Mesenchymal stem cell (in vitro differentiated cells and primary cell): ENCODE measurements around the gene SPOCK2.

Experiments
- DNase-seq: peaks from one replicate; pipeline ENCODE4 v3.0.0-alpha.2; 2013
- H2AFZ ChIP-seq: one replicate; pipeline ENCODE4 v1.6.1; 2013; ENCODE audit warnings: low read depth, mild to moderate bottlenecking, control low read depth, inconsistent platforms, low read length, moderate library complexity
- H2AK5ac ChIP-seq: 2 replicates; pipeline ENCODE4 v1.6.1; 2013; ENCODE audit warnings: low read length, moderate library complexity, mild to moderate bottlenecking, inconsistent platforms; ENCODE audit not compliant: severe bottlenecking
- H2BK120ac ChIP-seq: one replicate; pipeline ENCODE4 v1.6.1; 2013; ENCODE audit warnings: low read depth, mild to moderate bottlenecking, inconsistent platforms, low read length, moderate library complexity
- H2BK12ac ChIP-seq, 2 experiments: one replicate each; pipeline ENCODE4 v1.6.1; 2013; ENCODE audit warnings: inconsistent platforms in 2 of 2, low read length in 2 of 2, mild to moderate bottlenecking in 2 of 2, moderate library complexity in 2 of 2, control low read depth in 1 of 2
- H2BK15ac ChIP-seq: one replicate; pipeline ENCODE4 v1.6.1; 2013; ENCODE audit warnings: mild to moderate bottlenecking, low read depth, inconsistent platforms; ENCODE audit not compliant: poor library complexity, severe bottlenecking
- H2BK5ac ChIP-seq: 2 replicates; pipeline ENCODE4 v1.6.1; 2013; ENCODE audit warnings: low read depth, mild to moderate bottlenecking, low read length, control low read depth, inconsistent platforms; ENCODE audit not compliant: poor library complexity, severe bottlenecking
- H3K14ac ChIP-seq, 2 experiments: one replicate each; pipeline ENCODE4 v1.6.1; 2013; ENCODE audit warnings: inconsistent platforms in 2 of 2, low read length in 2 of 2, control low read depth in 1 of 2, mild to moderate bottlenecking in 1 of 2, moderate library complexity in 1 of 2
- H3K18ac ChIP-seq, 2 experiments: one replicate each; pipeline ENCODE4 v1.6.1; 2013; ENCODE audit warnings: inconsistent platforms in 2 of 2, low read length in 2 of 2, control low read depth in 1 of 2, low read depth in 1 of 2, mild to moderate bottlenecking in 1 of 2
- H3K23ac ChIP-seq, 2 experiments: one replicate each; pipeline ENCODE4 v1.6.1; 2013; ENCODE audit warnings: inconsistent platforms in 2 of 2, low read length in 2 of 2, mild to moderate bottlenecking in 2 of 2, moderate library complexity in 2 of 2, control low read depth in 1 of 2
- H3K27ac ChIP-seq: 2 replicates; pipeline ENCODE4 v1.5.1; 2013; ENCODE audit warnings: mild to moderate bottlenecking, moderate library complexity, low read length, control low read depth, inconsistent platforms; ENCODE audit not compliant: poor library complexity, severe bottlenecking
- H3K27me3 ChIP-seq, 2 experiments: 2 replicates each; pipeline versions ENCODE4 v1.6.1 to v1.7.0; 2013; ENCODE audit warnings: low read length in 2 of 2, mild to moderate bottlenecking in 2 of 2, moderate library complexity in 2 of 2, control low read depth in 1 of 2, inconsistent platforms in 1 of 2; ENCODE audit not compliant: control insufficient read depth in 1 of 2, insufficient read depth in 1 of 2
- H3K36me3 ChIP-seq, 2 experiments: 2 replicates each; pipeline versions ENCODE4 v1.6.1 to v1.7.0; 2013; ENCODE audit warnings: low read length in 2 of 2, control low read depth in 1 of 2, inconsistent platforms in 1 of 2, low read depth in 1 of 2, mild to moderate bottlenecking in 1 of 2; ENCODE audit not compliant: insufficient read depth in 2 of 2, control insufficient read depth in 1 of 2
- H3K4ac ChIP-seq, 2 experiments: one replicate each; pipeline ENCODE4 v1.6.1; 2013; ENCODE audit warnings: inconsistent platforms in 2 of 2, low read length in 2 of 2, mild to moderate bottlenecking in 2 of 2, moderate library complexity in 2 of 2, control low read depth in 1 of 2, low read depth in 1 of 2
- H3K4me1 ChIP-seq: 2 replicates; pipeline ENCODE4 v1.6.1; 2013; ENCODE audit warnings: low read depth, low read length, control low read depth; ENCODE audit not compliant: control insufficient read depth, insufficient read depth
- H3K4me2 ChIP-seq: 2 replicates; pipeline ENCODE4 v1.6.1; 2013; ENCODE audit warnings: low read length, mild to moderate bottlenecking, inconsistent platforms; ENCODE audit not compliant: poor library complexity, severe bottlenecking
- H3K4me3 ChIP-seq, 2 experiments: 2 replicates each; pipeline versions ENCODE4 v1.5.1 to v1.7.0; 2013; ENCODE audit warnings: low read length in 2 of 2, mild to moderate bottlenecking in 2 of 2, control low read depth in 1 of 2, low read depth in 1 of 2; ENCODE audit not compliant: insufficient read depth in 1 of 2
- H3K79me1 ChIP-seq: replicated peaks from 2 replicates; pipeline ENCODE4 v1.6.1; 2013; ENCODE audit warnings: mild to moderate bottlenecking, control low read depth, low read length, inconsistent platforms; ENCODE audit not compliant: poor library complexity, severe bottlenecking
- H3K9ac ChIP-seq: 2 replicates; pipeline ENCODE4 v1.7.0; 2013; ENCODE audit warnings: mild to moderate bottlenecking, low read length, moderate library complexity
- H3K9me3 ChIP-seq: 2 replicates; pipeline ENCODE4 v1.7.0; 2013; ENCODE audit warnings: mild to moderate bottlenecking, low read length; ENCODE audit not compliant: control insufficient read depth
- H4K8ac ChIP-seq: one replicate; pipeline ENCODE4 v1.6.1; 2013; ENCODE audit warnings: inconsistent platforms, mild to moderate bottlenecking, low read length, moderate library complexity
- H4K91ac ChIP-seq: one replicate; pipeline ENCODE4 v1.6.1; 2013; ENCODE audit warnings: mild to moderate bottlenecking, low read length, inconsistent platforms
- WGBS: methylation state at CpG from one replicate; pipeline ENCODE4 v1.1.7; 2013; ENCODE audit warnings: mixed read lengths; 5-methylcytosine and 5-hydroxymethylcytosine counted together

The SPOCK2 gene

GRCh38 chr10:72123616-72124015 is 35.3 kb upstream of the SPOCK2 start:
- Histone ChIP-seq H4K91ac (no peak overlapping the region), H3K4me1 (no peaks in the 10 kb centered on the region), H2AFZ (no peak overlapping the region), H2BK15ac (no peak overlapping the region), H3K27me3 (no peaks in the 10 kb centered on the region), H3K14ac (no peak overlapping the region), H2AK5ac (no peak overlapping the region), H3K9me3 (no peaks in the 10 kb centered on the region), H3K9ac (no peak overlapping the region), H2BK120ac (no peak overlapping the region), H2BK12ac (no peak overlapping the region), H3K4ac (no peak overlapping the region), H3K36me3 (peaks cover 0 to 10% of the 10 kb centered on the region in 2 experiments), H3K4me3 (no peak overlapping the region), H3K27ac (no peak overlapping the region), H3K23ac (no peak overlapping the region), H3K18ac (no peak overlapping the region), H4K8ac (no peak overlapping the region), H3K4me2 (no peak overlapping the region), H3K79me1 (peaks cover 4% of the 10 kb centered on the region), H2BK5ac (no peak overlapping the region)
- no peak for DNase-seq
- WGBS = 84% methylated on average over 3 of the region's 4 CpGs

GRCh38 chr10:72122221-72122620 is 33.9 kb upstream of the SPOCK2 start:
- no peak for DNase-seq
- Histone ChIP-seq H3K79me1 (peaks cover 4% of the 10 kb centered on the region), H3K23ac (no peak overlapping the region), H3K4ac (no peak overlapping the region), H3K9me3 (no peaks in the 10 kb centered on the region), H2AK5ac (no peak overlapping the region), H3K27ac (no peak overlapping the region), H2BK120ac (no peak overlapping the region), H3K4me2 (no peak overlapping the region), H2BK15ac (no peak overlapping the region), H3K4me3 (no peak overlapping the region), H2AFZ (no peak overlapping the region), H3K18ac (no peak overlapping the region), H2BK12ac (no peak overlapping the region), H3K9ac (no peak overlapping the region), H4K8ac (no peak overlapping the region), H3K14ac (no peak overlapping the region), H2BK5ac (no peak overlapping the region), H3K4me1 (no peaks in the 10 kb centered on the region), H4K91ac (no peak overlapping the region), H3K36me3 (peaks cover 0 to 14% of the 10 kb centered on the region in 2 experiments), H3K27me3 (no peaks in the 10 kb centered on the region)
- 98% methylated on average over 4 of the region's 4 CpGs for WGBS

GRCh38 chr10:72121389-72121788 is 33.0 kb upstream of the SPOCK2 start:
- Histone ChIP-seq H3K14ac (no peak overlapping the region), H3K36me3 (peaks cover 0 to 14% of the 10 kb centered on the region in 2 experiments), H3K4me1 (no peaks in the 10 kb centered on the region), H2BK15ac (no peak overlapping the region), H3K79me1 (peaks cover 4% of the 10 kb centered on the region), H2AK5ac (no peak overlapping the region), H2AFZ (no peak overlapping the region), H3K23ac (no peak overlapping the region), H3K4me3 (no peak overlapping the region), H2BK12ac (no peak overlapping the region), H3K9ac (no peak overlapping the region), H3K9me3 (no peaks in the 10 kb centered on the region), H4K91ac (no peak overlapping the region), H3K18ac (no peak overlapping the region), H3K4ac (no peak overlapping the region), H4K8ac (no peak overlapping the region), H3K27ac (no peak overlapping the region), H3K27me3 (no peaks in the 10 kb centered on the region), H2BK5ac (no peak overlapping the region), H3K4me2 (no peak overlapping the region), H2BK120ac (no peak overlapping the region)
- 100% methylated on average over 1 of the region's 1 CpG for WGBS
- no peak for DNase-seq

- H2BK5ac ChIP-seq = no peak overlapping the region
- H2BK12ac ChIP-seq = no peak overlapping the region
- H3K4me3 ChIP-seq = no peak overlapping the region
- H3K18ac ChIP-seq = no peak overlapping the region
- H4K8ac ChIP-seq = no peak overlapping the region
- H4K91ac ChIP-seq = no peak overlapping the region
- H2BK120ac ChIP-seq = no peak overlapping the region
- no peak overlapping the region for H3K14ac ChIP-seq
- WGBS = 95% methylated on average over 2 of the region's 2 CpGs
- no peaks in the 10 kb centered on the region for H3K9me3 ChIP-seq
- no peak overlapping the region for H3K9ac ChIP-seq
- no peaks in the 10 kb centered on the region for H3K27me3 ChIP-seq
- no peak overlapping the region for H2AK5ac ChIP-seq
- no peak overlapping the region for H3K4ac ChIP-seq
- no peak overlapping the region for H3K23ac ChIP-seq
- H3K79me1 ChIP-seq = peaks cover 3% of the 10 kb centered on the region
- no peak overlapping the region for H3K27ac ChIP-seq
- H3K36me3 ChIP-seq = peaks cover 0 to 17% of the 10 kb centered on the region in 2 experiments
- no peak overlapping the region for H3K4me2 ChIP-seq
- H2BK15ac ChIP-seq = no peak overlapping the region
- no peak for DNase-seq
- H2AFZ ChIP-seq = no peak overlapping the region
- no peaks in the 10 kb centered on the region for H3K4me1 ChIP-seq
Measured at GRCh38 chr10:72116372-72116771, 28.0 kb upstream of the SPOCK2 start.
